CD4-positive, alpha-beta T cell treated with Interleukin-21 for 1 hour (primary cell): ENCODE measurements around the gene TPTE.
"Not testable (repeated sequence)": the region's sequence is repeated elsewhere in the genome, so short reads cannot be mapped to it uniquely, and the experiment has no call there.

ENCODE experiments used
- DNase-seq: peaks from one replicate; pipeline ENCODE4 v3.0.0-alpha.2; 2020

Gene TPTE

DNA sequence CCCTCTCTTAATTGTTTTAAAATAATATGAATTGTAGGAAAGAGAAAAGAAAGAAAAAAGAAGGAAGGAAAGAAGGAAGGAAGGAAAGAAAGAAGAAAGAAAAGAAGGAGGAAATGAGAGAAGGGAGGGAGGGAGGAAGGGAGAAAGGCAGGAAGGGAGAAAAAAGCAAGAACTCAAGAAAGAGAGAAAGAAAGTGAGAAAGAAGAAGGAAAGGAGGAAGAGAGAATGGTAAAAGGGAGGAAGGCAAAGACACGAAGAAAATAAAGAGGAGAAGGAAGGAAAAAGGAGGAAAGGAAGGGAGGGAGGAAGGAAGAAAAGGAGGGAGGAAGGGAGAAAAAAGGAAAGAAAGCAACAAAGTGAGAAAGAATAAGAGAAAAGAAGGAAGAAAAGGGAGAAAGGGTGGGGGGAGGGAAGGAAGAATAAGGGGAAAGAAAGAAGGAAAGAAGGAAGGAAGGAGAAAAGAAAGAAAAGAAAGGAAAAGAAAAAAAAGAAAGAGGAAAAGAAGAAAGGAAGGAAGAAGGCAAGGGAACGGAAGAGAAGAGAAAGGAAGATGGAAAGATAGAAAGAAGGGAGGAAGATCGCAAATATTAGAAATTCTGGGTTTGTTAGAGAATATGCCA is 95.9 kb downstream of the TPTE start:
- DNase-seq, result not testable (repeated sequence)

GRCh38 chr21:10627316-10627863 is 106.0 kb downstream of the TPTE start:
- no peak for DNase-seq

GRCh38 chr21:10629239-10629638 is 107.9 kb downstream of the TPTE start:
- DNase-seq, result not testable (repeated sequence)

- DNase-seq, result not testable (repeated sequence)
Measured at GRCh38 chr21:10630829-10631228, 109.4 kb downstream of the TPTE start.

- not testable (repeated sequence) for DNase-seq
Measured at GRCh38 chr21:10631316-10631715, 109.9 kb downstream of the TPTE start.

- not testable (repeated sequence) for DNase-seq
Measured at GRCh38 chr21:10638144-10638543, 116.8 kb downstream of the TPTE start.

DNA sequence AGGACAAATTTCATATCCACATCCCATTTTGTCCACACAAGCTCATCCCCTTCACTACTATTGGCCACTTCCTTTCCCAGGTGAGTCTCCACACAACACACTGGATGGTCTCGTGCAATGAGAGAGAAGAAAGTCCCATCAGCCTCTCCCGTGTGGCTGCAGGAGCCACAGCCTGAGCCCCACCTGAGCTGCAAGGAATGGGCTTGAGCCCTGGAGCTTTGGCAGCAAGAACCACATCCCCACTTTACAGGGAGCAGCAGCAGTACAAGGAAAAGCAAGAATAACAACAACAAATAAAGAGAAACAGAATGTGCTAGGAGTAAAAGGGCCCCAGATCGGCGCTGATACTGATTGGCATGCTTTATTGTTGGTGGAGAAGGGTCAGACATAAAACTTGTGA is 117.7 kb downstream of the TPTE start:
- no peak for DNase-seq

DNA sequence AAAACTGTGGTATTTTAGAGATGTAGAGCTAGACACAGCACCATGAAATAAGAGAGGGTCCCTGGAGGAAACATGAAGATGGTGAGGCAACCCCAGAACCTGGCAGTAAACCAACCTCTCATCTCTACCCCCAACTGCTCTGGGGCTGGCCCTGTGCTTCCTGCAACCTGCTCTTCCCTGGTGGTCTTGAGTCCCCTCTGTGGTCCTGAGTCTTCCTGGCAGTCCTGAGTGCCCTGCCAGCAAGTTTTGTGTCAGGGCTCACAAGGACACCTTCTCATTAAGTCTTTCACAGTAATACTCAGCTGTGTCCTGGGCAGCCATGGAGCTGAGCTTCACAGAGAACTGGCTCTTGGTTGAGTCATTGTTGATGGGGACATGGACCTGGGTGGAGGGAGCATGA is 118.4 kb downstream of the TPTE start:
- not testable (repeated sequence) for DNase-seq

DNA sequence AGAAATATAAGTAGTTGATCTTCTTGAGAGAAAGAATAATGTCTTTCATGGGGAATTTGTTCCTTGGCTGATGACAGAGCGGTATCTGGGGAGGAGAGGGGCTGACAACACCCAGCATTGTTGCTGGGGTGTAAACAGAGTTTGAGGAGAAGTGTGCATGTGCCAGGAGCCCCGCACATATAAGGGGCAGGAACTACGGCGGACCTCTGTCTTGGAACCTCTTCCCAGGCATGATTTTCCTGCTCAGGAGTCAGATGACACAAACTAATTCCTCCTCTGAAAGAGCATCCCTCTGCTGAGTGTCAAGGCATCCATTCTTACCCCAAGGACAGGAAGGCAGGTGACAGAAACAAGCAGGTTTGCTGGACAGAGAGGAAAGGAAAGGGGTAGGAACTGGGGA is 119.1 kb downstream of the TPTE start:
- DNase-seq, result no peak

DNA sequence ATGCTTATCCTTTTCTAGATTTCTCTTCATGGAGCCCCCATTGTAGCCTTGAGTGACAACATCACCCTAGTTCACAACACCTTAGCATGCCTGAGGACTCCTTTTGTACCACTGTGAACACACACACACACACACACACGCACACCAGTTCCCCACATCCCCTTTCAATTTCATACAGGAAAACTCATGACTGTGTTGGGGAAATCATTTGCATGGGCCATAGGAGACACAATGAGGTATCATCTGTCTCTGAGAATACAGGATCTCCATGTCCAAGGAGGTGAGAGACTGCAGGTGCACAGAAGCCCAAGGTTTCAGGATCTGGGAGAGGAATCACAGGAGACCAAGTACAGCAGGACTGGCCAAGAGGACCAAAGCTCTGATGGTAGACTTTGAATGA is 119.7 kb downstream of the TPTE start:
- DNase-seq, result no peak

- not testable (repeated sequence) for DNase-seq
Measured at GRCh38 chr21:10645667-10646066, 124.3 kb downstream of the TPTE start.

GRCh38 chr21:10649350-10650149 is 128.2 kb downstream of the TPTE start:
- DNase-seq, result not testable (repeated sequence)

DNA sequence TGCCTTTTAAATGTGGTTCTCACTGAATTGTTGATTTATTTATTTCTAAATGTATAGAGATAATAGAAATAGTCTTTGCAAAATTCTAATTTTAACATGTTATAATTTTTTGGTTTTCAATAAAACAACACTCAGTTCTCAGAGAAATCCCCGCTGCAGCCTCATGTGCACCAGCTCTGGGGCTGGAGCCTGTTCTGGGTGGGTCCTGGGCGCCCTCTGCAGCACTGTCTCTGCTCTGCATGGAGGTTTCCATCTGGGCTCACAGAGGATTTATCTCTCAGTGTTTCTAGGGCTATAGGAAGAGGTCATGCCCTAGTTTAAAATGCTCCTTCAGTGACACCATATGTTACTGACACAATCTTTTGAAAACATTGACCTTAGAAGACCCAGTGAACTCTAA is 128.9 kb downstream of the TPTE start:
- not testable (repeated sequence) for DNase-seq
